ENCODE results near the gene RNF38.
A peak's percentile ranks its signal among the peaks of the same experiment; 100 is the strongest.
"Not testable (repeated sequence)": the region's sequence is repeated elsewhere in the genome, so short reads cannot be mapped to it uniquely, and the experiment has no call there.

Gene RNF38

DNA sequence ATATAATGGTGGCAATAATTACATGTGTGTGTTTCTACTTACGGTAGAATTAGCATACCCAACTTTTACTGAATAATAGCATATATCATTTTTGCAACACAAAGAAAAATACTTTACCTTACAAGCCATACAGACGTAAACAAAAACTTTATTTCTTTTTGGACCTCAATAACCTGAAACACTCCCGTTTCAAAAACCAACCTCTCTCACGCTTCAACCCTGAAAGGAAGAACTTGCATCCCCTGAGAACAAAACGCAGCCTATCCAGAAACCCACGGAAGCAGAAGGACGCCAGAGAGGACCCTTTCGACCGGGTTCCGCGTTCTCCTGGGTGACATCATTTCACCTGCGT is at the start of gene RNF38:
Gene RNF38, minus strand, starts transcription at position 290 of the 352 bp plus-strand sequence. Its CDS starts 161 bp downstream, at position 129.
- no peak for DNase-seq (ENCODE audit: low read depth)

DNA sequence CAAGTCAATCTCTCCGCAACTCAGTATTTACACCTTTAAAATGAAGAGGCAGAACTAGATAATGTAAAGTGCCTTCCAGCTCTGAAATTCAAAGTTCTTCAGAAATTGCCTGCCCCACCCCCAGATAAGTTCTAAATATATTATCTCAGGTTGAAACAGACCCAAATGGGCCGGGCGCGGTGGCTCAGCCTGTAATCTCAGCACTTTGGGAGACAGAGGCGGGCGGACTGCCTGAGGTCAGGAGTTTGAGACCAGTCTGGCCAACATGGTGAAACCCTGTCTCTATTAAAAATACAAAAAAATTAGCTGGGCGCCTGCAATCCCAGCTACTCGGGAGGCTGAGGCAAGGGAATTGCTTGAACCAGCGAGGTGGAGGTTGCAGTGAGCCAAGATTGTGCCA is 48.5 kb upstream of the RNF38 start:
- not testable (repeated sequence) for DNase-seq (ENCODE audit: low read depth)

DNA sequence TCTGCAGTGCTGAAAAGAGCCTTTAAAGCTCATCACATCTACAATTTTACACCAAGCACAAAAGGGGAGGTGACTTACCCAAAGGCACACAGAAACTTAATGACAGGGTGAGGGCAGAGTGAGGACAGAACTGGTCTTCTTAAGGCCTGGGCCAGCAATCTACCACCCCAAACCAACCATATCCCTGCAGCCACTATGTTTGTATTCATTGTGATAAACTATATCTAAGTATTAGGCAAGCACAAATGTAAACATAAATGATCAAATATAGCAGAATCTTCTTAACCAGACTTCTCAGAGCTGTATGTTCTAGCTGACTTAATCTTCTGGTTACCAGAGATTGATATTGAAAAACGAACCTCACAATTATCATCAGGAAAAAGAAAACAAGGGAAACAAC is 47.9 kb upstream of the RNF38 start:
- DNase-seq (ENCODE audit: low read depth), result no peak

DNA sequence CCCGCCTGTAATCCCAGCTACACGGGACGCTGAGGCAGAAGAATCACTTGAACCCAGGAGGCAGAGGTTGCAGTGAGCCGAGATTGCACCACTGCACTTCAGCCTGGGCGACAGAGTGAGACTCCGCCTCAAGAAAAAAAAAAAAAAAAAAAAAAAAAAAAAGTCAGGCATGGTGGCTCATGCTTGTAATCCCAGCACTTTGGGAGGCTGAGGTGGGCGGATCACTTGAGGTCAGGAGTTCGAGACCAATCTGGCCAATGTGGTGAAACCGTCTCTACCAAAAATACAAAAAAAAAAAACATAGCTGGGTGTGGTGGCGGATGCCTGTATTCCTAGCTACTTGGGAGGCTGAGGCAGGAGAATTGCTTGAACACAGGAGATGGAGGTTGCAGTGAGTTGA is 46.6 kb upstream of the RNF38 start:
- not testable (repeated sequence) for DNase-seq (ENCODE audit: low read depth)

DNA sequence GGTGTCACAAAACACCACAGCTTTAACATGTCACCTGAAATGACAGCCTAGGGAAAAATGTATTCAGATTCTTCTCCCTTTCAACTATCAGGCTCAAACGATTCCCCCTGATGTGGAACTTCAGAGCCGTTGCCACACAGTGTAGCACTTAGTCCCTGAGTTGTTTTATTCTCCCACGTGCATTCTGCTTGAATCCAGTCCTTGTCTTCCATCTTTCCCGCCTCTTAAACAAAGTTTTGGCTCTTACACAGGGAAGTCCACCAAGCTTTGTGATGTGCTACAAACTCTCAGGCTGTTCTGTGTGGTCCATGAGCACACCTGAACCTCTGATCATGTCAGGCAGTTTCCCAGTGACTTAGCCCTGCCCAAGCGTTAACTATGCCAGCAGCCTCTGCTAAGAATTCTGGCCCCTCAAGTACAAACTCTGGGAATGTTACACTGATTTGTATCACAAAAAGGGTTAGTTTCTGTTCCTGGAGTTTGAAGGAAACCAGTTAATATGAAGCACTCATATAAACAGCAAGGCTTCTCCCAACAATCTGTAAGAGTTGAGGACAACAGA is 45.8 kb upstream of the RNF38 start:
- no peak for DNase-seq (ENCODE audit: low read depth)

DNA sequence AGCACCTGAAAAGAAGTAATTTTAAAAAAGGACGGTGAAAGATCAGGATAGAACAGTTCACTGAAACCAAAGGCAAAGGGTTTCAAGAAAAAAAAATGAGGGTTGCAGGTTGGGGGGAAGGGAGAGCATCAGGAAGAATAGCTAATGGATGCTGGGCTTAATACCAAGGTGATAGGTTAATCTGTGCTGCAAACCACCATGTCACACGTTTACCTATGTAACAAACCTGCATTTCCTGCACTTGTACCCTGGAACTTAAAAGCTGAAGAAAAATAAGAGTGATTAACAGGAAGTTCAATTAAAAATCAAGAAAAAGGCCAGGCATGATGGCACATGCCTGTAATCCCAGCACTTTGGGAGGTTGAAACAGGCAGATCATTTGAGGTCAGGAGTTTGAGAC is 44.1 kb upstream of the RNF38 start:
- DNase-seq (ENCODE audit: low read depth), result no peak

DNA sequence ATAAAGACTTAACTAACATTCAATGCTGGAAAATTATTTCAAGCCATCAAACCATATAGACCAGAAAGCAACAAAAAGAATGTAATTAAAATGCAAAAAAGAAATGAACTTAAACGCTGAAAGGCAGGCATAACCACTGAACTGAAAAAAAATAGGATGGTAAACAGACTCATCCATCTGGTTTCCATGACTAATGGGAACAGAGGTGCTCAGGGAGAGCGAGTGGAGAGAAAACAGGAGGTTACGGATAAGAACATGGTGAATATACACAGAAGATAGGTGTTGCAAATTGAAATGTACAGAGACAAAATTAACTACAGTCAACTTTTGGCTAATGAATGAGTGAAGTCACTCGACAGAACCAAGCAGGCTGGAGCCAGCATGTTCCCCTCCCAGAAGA is 43.5 kb upstream of the RNF38 start:
- no peak for DNase-seq (ENCODE audit: low read depth)

DNA sequence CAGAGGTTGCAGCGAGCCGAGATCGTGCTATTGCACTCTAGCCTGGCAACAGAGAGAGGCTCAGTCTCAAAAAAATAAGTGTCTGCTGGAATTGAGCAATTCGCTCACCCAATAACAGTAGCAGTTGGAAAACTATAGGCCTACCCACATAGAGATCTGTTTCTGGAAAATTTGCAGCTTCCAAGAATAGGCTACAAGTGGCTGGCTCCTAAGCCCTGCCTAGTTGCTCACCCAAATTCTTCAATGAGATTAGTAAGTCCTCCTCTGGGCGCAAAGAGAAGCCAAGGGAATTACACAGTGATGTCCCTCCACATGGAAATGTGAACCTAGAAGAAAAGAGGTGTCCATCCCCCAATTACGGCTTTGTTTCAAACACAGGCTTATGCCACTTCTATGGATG is 42.6 kb upstream of the RNF38 start:
- DNase-seq (ENCODE audit: low read depth), result no peak

DNA sequence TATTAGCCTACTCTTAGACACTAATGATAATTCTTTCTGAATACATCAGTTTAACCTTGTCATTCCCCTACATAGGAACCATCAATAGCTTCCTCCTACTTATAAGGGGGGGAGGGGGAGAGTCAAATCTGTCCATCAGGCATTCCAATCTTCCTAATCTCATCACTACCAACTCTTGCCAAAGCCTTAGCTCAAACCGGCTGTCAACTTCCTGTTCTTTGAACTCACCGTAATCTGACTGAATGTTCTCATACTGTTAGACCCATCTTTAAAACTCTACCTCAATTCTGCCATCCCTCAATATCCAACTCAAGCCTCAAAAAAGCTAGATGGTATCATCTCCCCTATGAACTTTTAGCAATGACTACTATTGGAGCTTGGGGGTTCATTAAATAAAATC is 41.9 kb upstream of the RNF38 start:
- no peak for DNase-seq (ENCODE audit: low read depth)

DNA sequence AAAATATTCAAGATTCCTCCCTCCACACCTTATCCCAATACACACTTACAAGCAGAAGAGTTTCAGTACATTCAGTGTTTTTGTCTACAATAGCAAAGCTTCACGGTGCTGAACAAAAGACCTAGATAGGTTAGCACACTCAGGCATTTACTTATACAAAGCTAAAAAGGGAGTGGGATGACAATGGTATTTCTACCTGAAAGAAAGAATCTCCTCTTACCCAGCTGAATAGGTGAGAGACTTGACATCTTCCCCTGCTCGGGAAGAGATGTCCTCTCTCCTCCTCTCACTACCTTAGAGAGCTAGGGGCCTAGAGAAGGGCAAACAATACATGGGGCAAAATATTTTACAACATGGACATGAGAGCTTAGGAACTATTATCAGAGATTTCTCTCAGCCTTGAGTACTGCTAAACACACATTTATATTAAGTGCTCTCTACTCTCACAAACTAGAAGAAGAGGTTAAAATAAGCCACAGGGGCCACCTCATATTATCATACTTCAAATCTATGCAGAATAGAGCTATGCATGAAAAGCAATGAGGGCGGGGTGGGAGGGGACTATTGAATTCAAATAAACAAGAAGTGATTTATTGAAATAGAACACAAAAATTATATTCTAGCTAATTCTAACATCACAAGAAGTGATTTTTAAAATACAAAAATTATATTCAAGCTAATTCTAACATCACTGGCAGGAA is 38.6 kb upstream of the RNF38 start:
- no peak for DNase-seq (ENCODE audit: low read depth)

DNA sequence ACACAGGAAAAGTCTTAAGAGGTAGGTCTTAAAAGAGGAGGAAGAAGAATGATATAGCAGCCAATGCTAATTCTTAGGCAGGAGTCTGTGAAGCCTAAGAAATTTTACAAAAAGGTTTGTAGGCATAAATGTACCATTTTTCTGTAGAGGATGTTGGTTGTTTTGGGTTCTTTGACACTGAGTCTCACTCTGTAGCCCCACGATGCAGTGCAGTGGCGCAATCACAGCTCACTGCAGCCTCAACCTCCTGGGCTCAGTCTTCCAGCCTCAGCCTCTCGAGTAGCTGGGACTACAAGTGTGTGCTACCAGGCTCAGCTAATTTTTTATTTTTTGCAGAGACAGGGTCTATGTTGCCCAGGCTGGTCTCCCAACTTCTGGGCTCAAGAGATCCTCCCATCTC is 37.7 kb upstream of the RNF38 start:
- no peak for DNase-seq (ENCODE audit: low read depth)

DNA sequence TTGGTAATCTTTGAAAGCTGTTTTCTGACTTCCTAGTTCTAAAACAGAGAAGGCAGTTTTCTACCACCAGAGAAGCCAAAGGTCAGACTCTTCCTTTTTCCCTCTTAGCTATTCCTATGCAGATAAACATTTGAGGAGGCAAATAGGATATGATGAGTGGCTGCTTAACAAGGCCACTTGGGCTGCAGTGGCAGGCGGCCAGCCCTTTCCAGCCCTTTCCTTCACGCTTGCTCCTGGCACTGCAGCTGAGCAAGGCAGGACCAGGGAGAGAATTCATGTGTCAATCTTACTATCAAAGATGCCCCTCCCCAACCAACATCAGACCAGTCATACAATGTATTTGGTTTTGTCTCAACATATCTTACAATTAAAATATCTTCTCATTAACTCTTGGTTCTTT is 36.8 kb upstream of the RNF38 start:
- DNase-seq (ENCODE audit: low read depth), result no peak

DNA sequence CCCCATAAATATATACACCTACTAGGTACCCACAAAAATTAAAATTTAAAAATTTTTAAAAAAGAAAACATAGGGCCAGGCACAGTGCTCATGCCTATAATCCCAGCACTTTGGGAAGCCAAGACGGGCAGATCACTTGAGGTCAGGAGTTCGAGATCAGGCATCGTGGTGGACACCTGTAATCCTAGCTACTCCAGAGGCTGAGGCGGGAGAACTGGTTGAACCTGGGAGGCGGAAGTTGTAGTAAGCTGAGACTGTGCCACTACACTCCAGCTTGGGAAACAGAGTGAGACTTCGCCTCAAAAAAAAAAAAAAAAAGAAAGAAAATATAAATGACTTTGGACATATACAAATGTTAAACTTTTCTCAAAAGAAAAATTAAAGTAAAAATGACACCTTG is 33.3 kb upstream of the RNF38 start:
- no peak for DNase-seq (ENCODE audit: low read depth)

DNA sequence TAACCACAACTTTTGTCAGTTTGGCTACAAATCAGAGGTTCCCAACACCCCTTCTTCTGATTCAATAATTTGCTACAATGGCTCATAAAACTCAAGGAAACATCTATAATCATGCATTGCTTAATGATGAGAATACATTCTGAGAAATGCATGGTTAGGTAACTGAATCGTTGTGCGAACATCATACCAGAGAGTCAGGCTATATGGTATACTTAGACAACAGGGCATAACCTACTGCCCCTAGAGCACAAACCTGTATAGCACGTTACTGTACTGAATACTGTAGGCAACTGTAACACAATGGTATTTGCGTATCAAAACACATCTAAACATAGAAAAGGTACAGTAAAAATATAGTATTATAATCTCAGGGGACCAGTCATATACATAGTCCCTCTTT is 31.0 kb upstream of the RNF38 start:
- no peak for DNase-seq (ENCODE audit: low read depth)

DNA sequence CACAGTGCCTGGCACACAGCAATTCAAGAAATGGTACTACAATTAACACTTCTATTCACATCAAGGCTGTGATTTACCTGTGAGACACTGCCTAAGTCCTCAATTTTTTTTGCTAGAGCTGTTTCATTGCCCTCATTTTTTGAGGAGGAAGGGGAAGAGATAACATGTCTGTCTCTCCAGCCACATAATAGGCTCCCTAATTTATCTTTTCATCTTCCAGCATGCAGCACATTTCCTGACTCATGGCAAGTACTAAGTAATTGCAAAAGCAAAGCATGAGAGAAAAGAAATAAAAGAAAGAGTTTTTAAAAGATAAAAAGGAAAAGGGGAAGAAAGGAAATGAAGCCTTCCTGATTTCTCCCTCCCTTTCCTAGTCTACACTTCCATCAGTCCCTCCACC is 26.9 kb upstream of the RNF38 start:
- no peak for DNase-seq (ENCODE audit: low read depth)

DNA sequence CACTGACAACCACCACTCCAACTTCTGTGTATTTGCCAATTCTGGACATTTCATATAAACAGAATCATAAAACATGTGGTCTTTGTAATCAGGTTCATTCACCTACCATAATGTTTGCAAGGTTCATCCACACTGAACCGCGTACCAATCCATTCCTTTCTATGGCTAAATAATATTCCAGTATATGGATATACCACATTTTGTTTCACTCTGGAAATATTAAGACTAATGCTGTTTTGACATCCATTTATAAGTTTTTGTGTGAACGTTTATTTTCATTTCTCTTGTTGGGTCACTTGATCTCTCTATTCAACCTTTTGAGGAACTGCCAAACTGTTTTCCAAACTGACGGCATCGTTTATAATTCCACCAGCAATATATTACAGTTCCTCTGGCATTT is 26.3 kb upstream of the RNF38 start:
- DNase-seq (ENCODE audit: low read depth), result no peak

DNA sequence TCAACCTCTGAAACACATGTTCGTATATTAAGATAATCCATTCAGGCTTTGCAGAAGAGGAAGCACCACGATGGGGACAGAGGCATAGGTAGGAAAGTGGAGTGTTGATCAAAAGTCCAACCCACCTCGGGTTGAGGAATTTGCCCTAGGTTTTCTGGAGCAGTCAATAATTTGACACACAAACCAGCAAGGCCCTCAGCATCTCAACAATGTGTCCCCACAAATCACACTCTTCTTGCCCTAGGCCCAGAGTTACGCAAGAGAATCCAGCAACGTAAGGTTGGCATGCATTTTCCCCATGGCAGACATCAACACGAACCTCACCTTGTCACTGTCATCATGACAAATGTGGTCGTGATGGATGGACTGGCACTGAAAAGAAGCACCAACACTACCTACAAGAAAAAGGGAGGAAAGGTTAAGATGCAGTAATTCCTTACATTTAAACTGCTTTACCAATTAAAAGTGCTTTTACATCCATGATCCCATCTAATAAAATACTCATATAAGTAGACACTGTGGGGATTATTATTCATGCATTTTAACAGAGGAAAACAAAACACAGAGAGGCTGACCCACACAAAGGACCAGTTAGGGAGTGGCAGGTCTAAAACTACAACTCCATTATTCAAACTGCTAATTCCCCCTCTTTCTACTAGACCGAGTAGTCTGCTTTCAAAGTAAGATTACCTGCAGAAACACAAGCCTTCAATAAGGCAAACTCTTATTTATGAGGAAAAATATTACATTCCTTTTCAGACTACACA is 24.4 kb upstream of the RNF38 start:
- no peak for DNase-seq (ENCODE audit: low read depth)

DNA sequence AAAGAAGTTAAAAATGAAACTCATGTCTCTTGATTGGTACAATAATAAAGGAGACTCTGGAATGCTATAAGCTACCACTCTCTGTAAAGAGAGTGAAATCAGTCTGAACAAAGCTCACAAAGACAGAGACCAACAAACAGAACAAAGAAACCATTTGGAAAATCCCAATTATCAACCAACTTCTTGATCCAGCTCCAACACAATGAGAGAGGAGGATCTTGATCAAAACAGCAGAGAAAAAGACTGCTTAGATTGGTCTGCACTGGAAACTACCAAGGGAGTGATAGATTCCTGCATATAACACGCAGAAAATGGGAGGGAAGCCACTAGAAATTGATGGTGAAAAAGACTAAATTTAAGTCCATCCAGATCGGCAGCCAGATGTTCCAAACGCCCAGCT is 23.1 kb upstream of the RNF38 start:
- DNase-seq (ENCODE audit: low read depth), result no peak

DNA sequence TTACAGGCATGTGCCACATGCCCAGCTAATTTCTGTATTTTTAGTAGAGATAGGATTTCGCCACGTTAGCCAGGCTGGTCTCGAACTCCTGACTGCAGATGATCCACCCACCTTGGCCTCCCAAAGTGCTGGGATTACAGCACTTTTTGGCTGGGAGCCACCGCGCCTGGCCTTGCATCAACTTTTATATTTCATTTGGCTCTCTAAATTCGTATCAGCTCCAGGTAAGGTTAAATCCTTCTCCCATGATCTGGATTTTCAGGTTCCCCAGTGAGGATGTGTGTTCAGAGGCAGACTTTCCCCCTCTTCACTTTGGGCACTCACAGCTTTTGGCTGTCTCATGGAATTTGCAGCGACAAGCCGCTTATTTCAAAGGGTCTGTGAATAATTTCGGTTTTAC is 16.8 kb upstream of the RNF38 start:
- DNase-seq (ENCODE audit: low read depth), result no peak

DNA sequence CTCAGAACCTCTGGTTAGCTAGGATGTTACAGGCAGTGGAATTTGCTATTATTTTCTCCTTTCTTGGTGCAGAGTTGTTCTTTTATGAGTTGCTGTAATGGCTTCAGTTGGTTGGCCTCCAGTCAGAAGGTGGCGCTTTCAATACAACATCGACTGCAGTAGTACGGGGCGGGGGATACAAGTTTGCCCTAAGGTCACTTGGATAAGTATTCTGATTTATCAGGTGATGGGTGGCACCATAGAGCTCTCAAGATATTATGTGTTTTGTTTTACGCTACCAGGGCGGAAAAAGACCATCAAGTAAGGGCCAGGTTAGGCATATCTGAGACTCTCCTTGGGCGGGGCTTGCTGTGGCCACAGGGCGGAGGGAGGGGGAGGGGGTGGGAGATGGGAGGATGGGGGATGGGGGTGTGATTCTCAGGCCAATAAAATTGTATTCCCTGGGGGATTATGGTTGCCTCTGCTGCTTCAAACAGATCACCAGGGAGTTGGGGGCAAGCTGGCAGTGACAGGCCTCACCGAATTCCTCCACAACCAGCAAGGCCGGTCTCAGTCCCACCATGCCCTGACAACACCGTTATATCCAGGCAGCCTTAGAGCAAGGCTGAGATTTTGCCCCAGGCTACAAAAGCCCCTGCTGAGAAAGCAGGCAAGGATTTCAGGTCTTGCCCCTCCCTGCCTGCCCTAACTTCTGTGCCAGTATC is 15.9 kb upstream of the RNF38 start:
- no peak for DNase-seq (ENCODE audit: low read depth)

DNA sequence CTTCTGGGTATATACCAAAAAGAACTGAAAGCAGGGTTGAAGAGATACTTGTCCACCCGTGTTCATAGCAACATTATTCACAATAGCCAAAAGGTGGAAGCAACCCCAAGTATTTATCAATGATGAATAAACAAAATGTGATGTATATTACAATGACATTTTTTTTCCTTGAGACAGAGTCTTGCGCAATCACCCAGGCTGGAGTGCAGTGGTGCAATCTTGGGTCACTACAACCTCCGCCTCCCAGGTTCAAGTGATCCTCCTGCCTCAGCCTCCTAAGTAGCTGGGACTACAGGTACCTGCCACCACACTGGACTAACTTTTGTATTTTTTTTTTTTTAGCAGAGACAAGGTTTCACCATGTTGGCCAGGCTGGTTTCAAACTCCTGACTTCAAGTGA is 11.3 kb upstream of the RNF38 start:
- DNase-seq (ENCODE audit: low read depth), result not testable (repeated sequence)

DNA sequence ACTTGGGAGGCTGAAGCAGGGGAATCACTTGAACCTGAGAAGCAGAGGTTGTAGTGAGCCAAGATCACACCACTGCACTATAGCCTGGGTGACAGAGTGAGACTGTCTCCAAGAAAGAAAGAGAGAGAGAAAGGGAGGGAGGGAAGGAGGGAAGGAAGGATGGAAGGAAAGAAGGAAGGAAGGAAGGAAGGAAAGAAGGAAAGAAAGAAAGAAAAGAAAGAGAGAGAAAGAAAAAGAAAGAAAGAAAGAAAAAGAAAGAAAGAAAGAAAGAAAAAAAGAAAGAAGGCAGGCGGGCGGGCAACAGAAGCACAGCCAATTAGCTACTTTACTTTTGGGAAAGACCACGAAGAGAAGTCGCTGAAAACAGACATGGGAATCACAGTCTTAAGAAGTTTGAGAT is 9.0 kb upstream of the RNF38 start:
- DNase-seq (ENCODE audit: low read depth), result not testable (repeated sequence)

DNA sequence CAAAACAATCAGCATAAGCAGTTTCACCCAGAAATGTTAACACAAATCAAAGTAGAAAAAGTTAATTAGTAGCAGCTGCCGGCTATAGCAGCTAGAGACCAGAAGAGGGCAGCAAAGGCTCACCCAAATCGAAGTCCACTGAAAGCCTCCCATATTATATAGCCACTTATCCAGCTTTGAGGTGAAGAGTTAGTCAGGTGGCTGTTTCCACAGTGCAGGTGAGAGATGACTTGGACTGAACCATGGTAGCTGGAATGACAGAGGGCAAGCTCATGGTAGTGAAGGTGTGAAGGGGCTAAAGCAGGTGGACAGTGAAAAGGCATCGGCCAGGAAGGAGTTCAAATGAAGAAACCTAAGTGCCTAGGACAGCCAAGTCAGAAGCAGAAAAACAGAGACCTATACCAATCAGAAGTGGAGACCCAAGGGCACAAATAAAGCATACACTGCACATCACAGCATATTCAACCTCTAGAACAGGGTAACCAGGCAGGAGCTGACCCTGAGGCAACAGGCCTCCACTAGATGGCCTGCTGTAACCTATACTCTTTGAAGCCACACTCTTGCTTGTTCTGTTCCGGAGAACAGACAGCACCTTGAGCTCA is 7.2 kb upstream of the RNF38 start:
- peak; percentile 18 for DNase-seq (ENCODE audit: low read depth)
